Thymus (tissue), 11 donors: ENCODE results near the gene PUM2. TPM values are rescaled to one million over a fixed set of nuclear protein-coding genes. Genes with fewer than 3 reads are reported as not detected.
"Not testable (repeated sequence)": the region's sequence is repeated elsewhere in the genome, so short reads cannot be mapped to it uniquely, and the experiment has no call there.

Experiments
- DNase-seq, 9 donors: peaks; one replicate each; pipeline ENCODE4 v3.0.0-alpha.2; 2013; ENCODE audit warnings: low spot score in 9 of 9, low read depth in 6 of 9, missing footprints in 1 of 9
- H3K27ac ChIP-seq, 2 donors: one replicate each; pipeline ENCODE4 v1.5.1; 2013; ENCODE audit warnings: control low read depth in 1 of 2, low read depth in 1 of 2, low read length in 1 of 2, mild to moderate bottlenecking in 1 of 2, moderate library complexity in 1 of 2
- H3K27me3 ChIP-seq, 2 donors: one replicate each; pipeline ENCODE4 v1.5.1; 2013; ENCODE audit warnings: low read length in 1 of 2; ENCODE audit not compliant: control insufficient read depth in 2 of 2, insufficient read depth in 1 of 2
- H3K36me3 ChIP-seq, 2 donors: one replicate each; pipeline ENCODE4 v1.5.1; 2013; ENCODE audit warnings: low read length in 1 of 2, mild to moderate bottlenecking in 1 of 2, moderate library complexity in 1 of 2; ENCODE audit not compliant: control insufficient read depth in 2 of 2, insufficient read depth in 2 of 2
- H3K4me1 ChIP-seq, 2 donors: one replicate each; pipeline ENCODE4 v1.5.1; 2013; ENCODE audit warnings: low read length in 2 of 2; ENCODE audit not compliant: control insufficient read depth in 2 of 2, insufficient read depth in 2 of 2
- H3K4me3 ChIP-seq, 2 donors: one replicate each; pipeline ENCODE4 v1.5.1; 2013; ENCODE audit warnings: low read length in 2 of 2, control low read depth in 1 of 2, mild to moderate bottlenecking in 1 of 2
- H3K9me3 ChIP-seq, 2 donors: one replicate each; pipeline ENCODE4 v1.5.1; 2013; ENCODE audit warnings: low read length in 1 of 2, mild to moderate bottlenecking in 1 of 2; ENCODE audit not compliant: control insufficient read depth in 2 of 2, insufficient read depth in 1 of 2
- WGBS: extraction: QIAGEN DNeasy Blood & Tissue Kit; methylation state at CpG from one replicate; pipeline ENCODE4 v1.1.7; 2013; 5-methylcytosine and 5-hydroxymethylcytosine counted together
- polyA plus RNA-seq: library from polyadenylated mRNA; stranded (reverse); fragments of 200-250 nt; gene quantifications from one replicate; pipeline ENCODE4 v1.2.3, GENCODE V29; 2013
- total RNA-seq: library from RNA; stranded (reverse); fragments of 120-200 nt; gene quantifications from one replicate; pipeline ENCODE4 v1.2.4, GENCODE V29; 2013
- donor health status: healthy.

The PUM2 gene
- total and polyA plus RNA-seq, 2 donors, result 40.2 to 66.8 TPM

GRCh38 chr2:20267529-20267928 lies 83.1 kb downstream of the PUM2 start:
- Histone ChIP-seq H3K36me3 (peaks cover 7 to 40% of the 10 kb centered on the region in 2 donors), H3K9me3 (no peaks in the 10 kb centered on the region), H3K4me3 (no peak overlapping the region), H3K27ac (no peak overlapping the region), H3K27me3 (no peaks in the 10 kb centered on the region), H3K4me1 (no peaks in the 10 kb centered on the region)
- 98% methylated on average over 2 of the region's 2 CpGs for WGBS
- no peak for DNase-seq

- Histone ChIP-seq H3K36me3 (peaks cover 4 to 39% of the 10 kb centered on the region in 2 donors), H3K4me3 (no peak overlapping the region), H3K27me3 (no peaks in the 10 kb centered on the region), H3K4me1 (no peaks in the 10 kb centered on the region), H3K9me3 (no peaks in the 10 kb centered on the region), H3K27ac (no peak overlapping the region)
- no peak for DNase-seq
- WGBS, result 98% methylated on average over 2 of the region's 2 CpGs
Measured at GRCh38 chr2:20264629-20265028, 86.0 kb downstream of the PUM2 start.

GRCh38 chr2:20257411-20257810 lies 93.2 kb downstream of the PUM2 start:
- no peak overlapping the region for H3K4me3 ChIP-seq
- H3K36me3 ChIP-seq, result peaks cover 27 to 65% of the 10 kb centered on the region in 2 donors
- no peaks in the 10 kb centered on the region for H3K9me3 ChIP-seq
- no peaks in the 10 kb centered on the region for H3K27me3 ChIP-seq
- H3K27ac ChIP-seq, result no peak overlapping the region
- over 99% methylated on average over 1 of the region's 1 CpG for WGBS
- DNase-seq, result no peak
- H3K4me1 ChIP-seq, result no peaks in the 10 kb centered on the region

- no peak overlapping the region for H3K4me3 ChIP-seq
- H3K27me3 ChIP-seq, result no peaks in the 10 kb centered on the region
- H3K36me3 ChIP-seq, result peaks cover 27 to 66% of the 10 kb centered on the region in 2 donors
- no peak overlapping the region for H3K27ac ChIP-seq
- H3K4me1 ChIP-seq, result no peaks in the 10 kb centered on the region
- 97% methylated on average over 4 of the region's 4 CpGs for WGBS
- H3K9me3 ChIP-seq, result no peaks in the 10 kb centered on the region
- DNase-seq, result no peak
Measured at GRCh38 chr2:20254731-20255130, 95.9 kb downstream of the PUM2 start.

GRCh38 chr2:20250436-20250835 lies 100.2 kb downstream of the PUM2 start:
- no peaks in the 10 kb centered on the region for H3K4me1 ChIP-seq
- no peak overlapping the region for H3K4me3 ChIP-seq
- peaks cover 30 to 71% of the 10 kb centered on the region in 2 donors for H3K36me3 ChIP-seq
- H3K27me3 ChIP-seq, result no peaks in the 10 kb centered on the region
- no peaks in the 10 kb centered on the region for H3K9me3 ChIP-seq
- no peak overlapping the region for H3K27ac ChIP-seq
- DNase-seq, result no peak

- WGBS, result 88% methylated on average over 6 of the region's 6 CpGs
- no peaks in the 10 kb centered on the region for H3K27me3 ChIP-seq
- no peak for DNase-seq
- H3K4me3 ChIP-seq, result no peak overlapping the region
- H3K4me1 ChIP-seq, result no peaks in the 10 kb centered on the region
- H3K36me3 ChIP-seq, result peaks cover 23 to 61% of the 10 kb centered on the region in 2 donors
- H3K27ac ChIP-seq, result no peak overlapping the region
- H3K9me3 ChIP-seq, result no peaks in the 10 kb centered on the region
Measured at GRCh38 chr2:20249170-20249569, 101.5 kb downstream of the PUM2 start.

- Histone ChIP-seq H3K9me3 (no peaks in the 10 kb centered on the region), H3K36me3 (peaks cover 9 to 47% of the 10 kb centered on the region in 2 donors), H3K4me3 (no peak overlapping the region), H3K27ac (no peak overlapping the region), H3K4me1 (no peaks in the 10 kb centered on the region), H3K27me3 (no peaks in the 10 kb centered on the region)
- WGBS, result 100% methylated on average over 1 of the region's 1 CpG
- DNase-seq, result no peak
Measured at GRCh38 chr2:20247084-20247483, 103.6 kb downstream of the PUM2 start.

- H3K4me1 ChIP-seq, H3K27ac ChIP-seq, H3K4me3 ChIP-seq, H3K9me3 ChIP-seq, DNase-seq, H3K27me3 ChIP-seq: not testable (repeated sequence)
- H3K36me3 ChIP-seq, result peaks cover 9 to 19% of the 10 kb centered on the region in 2 donors
- WGBS, result 96% methylated on average over 5 of the region's 5 CpGs
Measured at GRCh38 chr2:20243637-20244036, 107.0 kb downstream of the PUM2 start.

GRCh38 chr2:20242727-20243377 lies 107.8 kb downstream of the PUM2 start:
- peaks cover 0 to 3% of the 10 kb centered on the region in 2 donors for H3K9me3 ChIP-seq

More at GRCh38 chr2:20242727-20243377, 107.8 kb downstream of the PUM2 start:
- WGBS, result 76% methylated on average over 9 of the region's 9 CpGs
- no peak overlapping the region for H3K27ac ChIP-seq
- H3K4me1 ChIP-seq, result no peaks in the 10 kb centered on the region
- no peak overlapping the region for H3K4me3 ChIP-seq
- DNase-seq, result peak in 2 of 9 donors; percentile 14 to 35
- no peaks in the 10 kb centered on the region for H3K27me3 ChIP-seq
- peaks cover 6 to 16% of the 10 kb centered on the region in 2 donors for H3K36me3 ChIP-seq
